NB4 (cell line): ENCODE results near the gene ANAPC7.

Experiments used
- CTCF ChIP-seq: IDR thresholded peaks from one replicate; pipeline ENCODE4 v1.5.1; 2012; ENCODE audit warnings: low read depth, low read length
- MAX ChIP-seq: IDR thresholded peaks from 2 replicates; pipeline ENCODE4 v1.6.1; 2011; ENCODE audit warnings: low read depth, low read length
- MYC ChIP-seq: IDR thresholded peaks from 2 replicates; pipeline ENCODE4 v1.6.1; 2011; ENCODE audit warnings: low read depth, low read length
- POLR2A ChIP-seq: IDR thresholded peaks from 2 replicates; pipeline ENCODE4 v1.6.1; 2011; ENCODE audit warnings: mild to moderate bottlenecking; ENCODE audit not compliant: insufficient read length; ENCODE audit errors: extremely low read depth

GRCh38 chr12:110342157-110342556 lies 61.4 kb downstream of the ANAPC7 start:
- TF ChIP-seq CTCF, result no peak
- TF ChIP-seq POLR2A, result no peak
- no peak for TF ChIP-seq MYC
- TF ChIP-seq MAX, result no peak
